Mesangial cell (primary cell): ENCODE measurements around the gene AGTR1. TPM values are rescaled to one million over a fixed set of nuclear protein-coding genes. Genes with fewer than 3 reads are reported as not detected.

Experiments
- total RNA-seq: library from RNA; depleted of rRNA; stranded (reverse); fragments of >200 nt; gene quantifications from 2 replicates; pipeline ENCODE4 v1.2.3, GENCODE V29; 2015

Gene AGTR1
- total RNA-seq: 0.13 and 0.16 TPM in 2 replicates

GRCh38 chr3:148697306-148698189, at the start of gene AGTR1:
Gene AGTR1, plus strand, starts transcription at chr3:148697903. Its CDS starts 43,133 bp downstream, at chr3:148741036.

Other genes starting within 250 kb of the AGTR1 start
- not detected in 2 replicates for gene CPB1, start 129.9 kb downstream of the AGTR1 start, total RNA-seq
- not detected in 2 replicates for gene CPA3, start 167.4 kb downstream of the AGTR1 start, total RNA-seq